Measurements from ENCODE around the gene STX16.

Gene STX16

GRCh38 chr20:58613061-58613854 is 37.8 kb upstream of the STX16 start:
- TF ChIP-seq CTCF (conservative IDR thresholded peaks at IDR 0.05; ENCODE audit: low read depth, low read length): no peak
- H3K4me3 ChIP-seq (ENCODE audit: low read depth, low read length): no peak overlapping the region
- DNase-seq (ENCODE audit: low read depth): no peak

- no peak for TF ChIP-seq CTCF (conservative IDR thresholded peaks at IDR 0.05; ENCODE audit: low read depth, low read length)
- no peak for DNase-seq (ENCODE audit: low read depth)
- no peak overlapping the region for H3K4me3 ChIP-seq (ENCODE audit: low read depth, low read length)
Measured at GRCh38 chr20:58614366-58614765, 36.7 kb upstream of the STX16 start.

- TF ChIP-seq CTCF (conservative IDR thresholded peaks at IDR 0.05; ENCODE audit: low read depth, low read length): no peak
- DNase-seq (ENCODE audit: low read depth): no peak
- no peak overlapping the region for H3K4me3 ChIP-seq (ENCODE audit: low read depth, low read length)
Measured at GRCh38 chr20:58614984-58615760, 35.9 kb upstream of the STX16 start.

- no peak for TF ChIP-seq CTCF (conservative IDR thresholded peaks at IDR 0.05; ENCODE audit: low read depth, low read length)
- H3K4me3 ChIP-seq (ENCODE audit: low read depth, low read length): no peak overlapping the region
- no peak for DNase-seq (ENCODE audit: low read depth)
Measured at GRCh38 chr20:58616411-58616810, 34.7 kb upstream of the STX16 start.

- TF ChIP-seq CTCF (conservative IDR thresholded peaks at IDR 0.05; ENCODE audit: low read depth, low read length): no peak
- DNase-seq (ENCODE audit: low read depth): no peak
- no peak overlapping the region for H3K4me3 ChIP-seq (ENCODE audit: low read depth, low read length)
Measured at GRCh38 chr20:58617158-58617557, 33.9 kb upstream of the STX16 start.

- H3K4me3 ChIP-seq (ENCODE audit: low read depth, low read length): no peak overlapping the region
- TF ChIP-seq CTCF (conservative IDR thresholded peaks at IDR 0.05; ENCODE audit: low read depth, low read length): no peak
- DNase-seq (ENCODE audit: low read depth): peak; percentile 97
Measured at GRCh38 chr20:58618351-58619076, 32.6 kb upstream of the STX16 start.
